ENCODE data around the gene KLB.

- TF ChIP-seq CTCF (IDR thresholded peaks at IDR 0.05; ENCODE audit: low read length) (no peak), EZH2 (optimal IDR thresholded peaks at IDR 0.05; ENCODE audit: low read depth, low read length) (no peak)
These were observed 3.7 kb downstream of the KLB start for GRCh38 chr4:39410415-39410814.
